NCI-H146 treated with DMSO at 0.1 percent for 48 hours (cell line): ENCODE results near the gene DBNL.
"Not testable (repeated sequence)": the region's sequence is repeated elsewhere in the genome, so short reads cannot be mapped to it uniquely, and the experiment has no call there.

Experiments used
- DNase-seq: peaks from one replicate; lab custom pipeline; 2025; ENCODE audit not compliant: unreplicated experiment; lab: John Stamatoyannopoulos, UW

The DBNL gene

GRCh38 chr7:44044315-44045225 lies at the start of gene DBNL:
Gene DBNL, plus strand, starts transcription at chr7:44044702. Its CDS starts 36 bp downstream, at chr7:44044738.
- peak; percentile 79 for DNase-seq

- DNase-seq: not testable (repeated sequence)
These were observed 47.0 kb upstream of the DBNL start, which contains the start of gene SPDYE1 for GRCh38 chr7:43997532-43997931. Gene SPDYE1, plus strand, starts transcription at chr7:43997897. Its CDS starts 2,053 bp downstream, at chr7:43999950.

GRCh38 chr7:44012081-44012480 lies 32.4 kb upstream of the DBNL start:
- not testable (repeated sequence) for DNase-seq

- DNase-seq: not testable (repeated sequence)
These were observed 29.4 kb upstream of the DBNL start for GRCh38 chr7:44015090-44015489.

DNA sequence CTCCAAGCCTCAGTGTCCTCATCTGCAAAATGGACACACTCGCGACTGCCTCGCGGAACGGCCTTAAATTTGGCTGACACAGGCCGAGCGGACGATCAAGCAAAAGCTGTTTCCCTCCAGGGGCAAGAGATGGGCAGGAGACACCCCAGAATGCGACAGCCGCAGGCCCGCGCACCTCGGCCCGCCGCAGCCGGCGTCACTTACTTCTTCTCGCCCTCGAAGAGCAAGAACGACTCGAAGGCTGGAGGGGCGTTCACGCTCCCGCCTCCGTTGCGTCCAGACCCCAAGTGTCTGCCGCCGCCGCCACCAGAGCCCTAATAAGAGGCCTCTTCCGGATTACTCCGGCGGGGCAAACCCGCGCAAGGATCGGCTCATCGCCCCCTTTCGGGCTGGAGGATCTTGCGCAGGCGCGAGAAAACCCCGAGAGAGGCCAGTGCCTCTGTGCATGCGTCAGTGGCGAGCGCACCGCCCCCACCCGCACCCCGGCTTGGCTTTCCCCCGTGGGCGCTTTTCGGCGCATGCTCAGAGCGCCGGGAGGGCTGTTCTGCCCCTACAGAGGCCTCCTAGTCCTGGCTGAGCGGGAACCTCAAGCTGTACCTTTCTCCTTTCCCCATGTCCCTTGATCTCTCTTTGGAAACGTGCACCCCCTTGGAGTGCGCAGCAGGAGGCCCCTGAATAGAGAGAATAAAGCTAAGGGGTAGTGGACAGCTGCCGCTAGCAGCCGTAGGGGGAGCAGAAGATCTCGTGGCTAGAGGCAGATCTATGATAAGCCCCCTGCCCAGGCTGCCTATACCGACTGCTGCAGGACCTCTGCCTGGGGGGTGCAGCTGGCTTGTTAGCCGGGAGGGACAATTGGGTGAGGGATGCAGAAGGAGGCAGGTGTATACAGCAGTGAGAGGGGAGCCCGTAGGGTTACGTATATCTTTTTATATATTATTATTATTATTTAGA lies 25.4 kb upstream of the DBNL start:
- peak; percentile 85 for DNase-seq

DNA sequence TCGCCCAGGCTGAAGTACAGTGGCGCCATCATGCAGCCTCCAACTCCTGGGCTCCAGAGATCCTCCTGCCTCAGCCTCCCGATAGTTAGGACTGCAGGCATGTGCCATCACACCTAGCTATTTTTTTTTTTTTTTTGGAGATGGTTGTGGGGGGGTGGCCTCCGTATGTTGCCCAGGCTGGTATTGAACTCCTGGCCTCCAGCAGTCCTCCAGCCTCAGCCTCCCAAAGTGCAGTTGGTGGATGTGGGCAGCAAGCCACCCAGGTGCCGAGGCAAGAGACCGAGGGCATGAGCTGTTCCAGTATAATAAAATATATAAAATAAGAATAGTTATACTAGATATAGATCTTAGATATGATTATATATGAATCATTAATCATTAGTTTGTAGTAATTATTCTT lies 24.7 kb upstream of the DBNL start:
- not testable (repeated sequence) for DNase-seq

DNA sequence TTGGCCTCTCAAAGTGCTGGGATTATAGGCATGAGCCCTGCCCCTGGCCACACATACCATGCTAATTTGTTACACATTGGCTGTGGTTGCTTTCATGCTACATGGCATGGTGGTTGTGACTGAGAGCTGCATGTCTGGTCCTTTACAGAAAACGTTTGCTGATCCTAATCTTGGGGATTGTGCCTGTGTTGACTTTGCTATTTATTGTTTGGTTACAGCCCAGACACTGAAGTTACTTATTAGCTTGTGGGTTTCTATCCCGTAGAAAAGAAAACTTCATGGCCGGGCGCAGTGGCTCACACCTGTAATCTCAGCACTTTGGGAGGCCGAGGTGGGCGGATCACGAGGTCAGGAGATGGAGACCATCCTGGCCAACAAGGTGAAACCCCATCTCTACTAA lies 22.4 kb upstream of the DBNL start:
- DNase-seq: not testable (repeated sequence)

GRCh38 chr7:44022796-44023467 lies 21.6 kb upstream of the DBNL start:
- DNase-seq: not testable (repeated sequence)

- not testable (repeated sequence) for DNase-seq
These were observed 15.1 kb upstream of the DBNL start for GRCh38 chr7:44029433-44029832.

DNA sequence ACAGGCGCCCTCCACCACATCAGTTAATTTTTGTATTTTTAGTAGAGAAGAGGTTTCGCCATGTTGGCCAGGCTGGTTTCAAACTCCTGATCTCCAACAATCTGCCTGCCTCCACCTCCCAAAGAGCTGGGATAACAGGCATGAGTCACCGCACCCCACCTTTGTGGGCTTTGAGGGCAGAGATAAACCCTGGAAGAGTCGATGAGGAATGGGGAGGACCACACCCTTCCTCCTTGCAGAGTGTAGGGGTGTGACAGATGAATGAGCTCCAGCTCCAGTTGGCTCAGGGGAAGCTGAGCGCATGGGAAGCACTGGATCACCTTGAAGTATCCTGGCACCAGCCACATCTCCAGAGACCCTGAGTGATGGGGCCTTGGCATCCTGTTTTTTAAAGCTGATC lies 14.5 kb upstream of the DBNL start:
- not testable (repeated sequence) for DNase-seq

DNA sequence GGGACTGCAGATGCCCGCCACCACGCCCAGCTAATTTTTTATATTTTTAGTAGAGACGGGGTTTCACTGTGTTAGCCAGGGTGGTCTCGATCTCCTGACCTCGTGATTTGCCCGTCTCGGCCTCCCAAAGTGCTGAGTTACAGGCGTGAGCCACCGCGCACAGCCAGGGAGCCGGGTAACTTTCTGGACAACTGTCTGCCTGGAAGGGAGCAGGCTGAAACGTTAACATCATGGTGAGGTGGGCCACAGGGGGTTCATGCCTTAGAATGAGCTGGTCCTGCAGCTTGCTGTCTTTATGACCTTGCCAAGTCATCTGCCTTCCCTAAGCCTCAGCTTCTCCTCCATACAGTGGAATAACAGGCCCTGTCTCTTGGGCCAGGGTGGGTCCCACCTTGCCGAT lies 13.2 kb upstream of the DBNL start:
- not testable (repeated sequence) for DNase-seq

DNA sequence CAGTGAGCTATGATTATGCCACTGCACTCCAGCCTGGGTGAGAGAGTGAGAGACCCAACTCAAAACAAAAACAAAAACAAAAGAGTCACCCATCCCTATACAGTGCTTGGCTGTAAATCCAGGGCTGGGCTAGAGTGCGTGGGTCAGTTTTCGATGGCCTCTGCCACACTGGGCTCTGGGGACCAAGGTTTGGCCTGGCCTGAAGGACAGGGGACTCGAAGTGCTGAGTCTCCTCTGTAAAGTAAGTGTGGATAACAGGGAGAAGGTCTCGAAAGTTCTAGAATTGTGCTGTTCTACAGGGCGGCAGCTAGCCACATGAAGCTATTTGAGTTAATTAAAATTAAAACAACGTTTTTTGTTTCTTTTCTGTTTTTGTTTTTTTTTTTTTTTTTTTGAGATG lies 12.5 kb upstream of the DBNL start:
- DNase-seq: not testable (repeated sequence)

DNA sequence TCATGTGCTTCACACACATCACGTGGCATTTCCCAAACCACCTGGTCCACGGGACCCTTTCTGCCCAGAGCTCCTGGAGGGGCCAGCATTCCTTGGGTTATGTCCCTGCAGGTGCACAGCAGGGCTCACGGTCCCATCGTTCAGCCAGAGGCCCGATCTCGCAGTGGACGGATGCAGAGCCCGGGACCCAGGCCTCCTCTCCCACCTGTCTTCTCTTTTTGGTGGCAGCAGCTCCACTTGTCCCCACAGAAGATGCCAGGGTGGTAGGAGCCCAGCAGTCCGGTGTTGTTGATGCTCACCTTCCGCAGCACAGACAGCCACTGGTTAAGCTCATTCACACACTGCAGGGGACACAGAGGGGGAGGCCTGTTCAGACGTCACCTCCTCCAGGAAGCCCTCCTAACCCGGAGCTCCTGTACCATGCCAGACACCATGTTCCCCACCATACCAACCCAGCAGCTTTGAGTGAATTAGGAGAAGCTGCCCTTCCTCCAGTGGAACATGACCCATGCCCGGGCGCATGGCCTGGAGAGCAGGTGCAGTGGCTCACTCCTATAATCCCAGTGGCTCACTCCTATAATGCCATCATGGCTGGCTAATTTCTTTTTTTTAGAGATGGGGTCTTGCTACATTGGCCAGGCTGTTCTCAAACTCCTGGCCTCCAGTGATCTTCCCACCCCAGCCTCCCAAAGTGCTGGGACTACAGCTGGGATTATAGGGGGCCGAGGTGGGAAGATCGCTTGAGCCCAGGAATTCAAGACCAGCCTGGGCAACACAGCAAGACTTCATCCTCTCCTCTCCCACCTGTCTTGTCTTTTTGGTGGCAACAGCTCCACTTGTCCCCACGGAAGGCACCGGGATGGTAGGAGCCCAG lies 10.3 kb upstream of the DBNL start:
- DNase-seq: not testable (repeated sequence)

GRCh38 chr7:44036364-44036763 lies 8.1 kb upstream of the DBNL start:
- not testable (repeated sequence) for DNase-seq

- not testable (repeated sequence) for DNase-seq
These were observed 6.6 kb upstream of the DBNL start for GRCh38 chr7:44037951-44038350.

DNA sequence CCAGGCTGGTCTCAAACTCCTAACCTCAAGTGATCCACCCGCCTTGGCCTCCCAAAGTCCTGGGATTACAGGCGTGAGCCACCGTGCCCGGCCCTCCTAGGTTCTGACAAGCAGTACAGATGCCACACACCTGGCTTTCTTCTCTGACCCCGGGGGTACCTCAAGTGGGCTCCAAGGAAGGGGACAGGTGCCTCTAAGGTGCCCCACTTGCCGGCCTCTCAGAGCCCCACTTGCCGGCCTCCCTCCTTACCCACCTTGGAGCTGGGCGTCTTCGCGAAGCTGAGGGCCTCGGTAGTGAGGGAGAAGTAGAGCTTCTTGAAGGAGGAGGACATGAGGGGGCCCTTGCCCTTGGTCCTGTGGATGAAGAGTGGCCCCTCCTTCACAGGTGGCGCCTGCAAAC lies 5.9 kb upstream of the DBNL start:
- not testable (repeated sequence) for DNase-seq

DNA sequence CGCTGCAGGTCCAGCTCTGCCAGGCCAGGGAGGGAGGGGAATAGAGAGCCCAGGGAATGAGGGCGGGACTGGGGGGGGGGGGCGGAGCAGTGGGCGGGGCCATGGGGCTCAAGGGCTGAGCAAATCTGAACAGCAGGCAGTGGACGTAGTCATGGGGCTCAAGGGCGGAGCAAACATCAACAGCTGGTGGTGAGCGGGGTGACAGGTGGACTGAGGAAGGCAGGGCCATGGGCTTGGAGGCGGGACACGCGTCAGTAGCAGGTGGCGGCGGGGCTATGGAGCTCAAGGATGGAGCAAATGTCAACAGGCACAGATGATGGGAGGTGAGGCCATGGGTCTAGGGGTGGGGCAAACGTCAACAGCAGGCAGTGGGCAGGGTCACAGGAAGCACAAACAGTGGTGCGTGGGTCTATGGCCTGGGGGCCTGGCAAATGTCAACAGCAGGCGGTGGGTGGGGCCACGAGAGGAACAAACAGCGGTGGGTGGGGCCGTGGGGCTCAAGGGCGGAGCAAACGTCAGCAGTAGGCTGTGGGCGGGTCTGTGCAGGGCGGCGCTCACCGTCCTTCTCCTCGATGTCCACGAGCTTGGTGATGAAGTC lies 5.4 kb upstream of the DBNL start:
- peak; percentile 96 for DNase-seq

DNA sequence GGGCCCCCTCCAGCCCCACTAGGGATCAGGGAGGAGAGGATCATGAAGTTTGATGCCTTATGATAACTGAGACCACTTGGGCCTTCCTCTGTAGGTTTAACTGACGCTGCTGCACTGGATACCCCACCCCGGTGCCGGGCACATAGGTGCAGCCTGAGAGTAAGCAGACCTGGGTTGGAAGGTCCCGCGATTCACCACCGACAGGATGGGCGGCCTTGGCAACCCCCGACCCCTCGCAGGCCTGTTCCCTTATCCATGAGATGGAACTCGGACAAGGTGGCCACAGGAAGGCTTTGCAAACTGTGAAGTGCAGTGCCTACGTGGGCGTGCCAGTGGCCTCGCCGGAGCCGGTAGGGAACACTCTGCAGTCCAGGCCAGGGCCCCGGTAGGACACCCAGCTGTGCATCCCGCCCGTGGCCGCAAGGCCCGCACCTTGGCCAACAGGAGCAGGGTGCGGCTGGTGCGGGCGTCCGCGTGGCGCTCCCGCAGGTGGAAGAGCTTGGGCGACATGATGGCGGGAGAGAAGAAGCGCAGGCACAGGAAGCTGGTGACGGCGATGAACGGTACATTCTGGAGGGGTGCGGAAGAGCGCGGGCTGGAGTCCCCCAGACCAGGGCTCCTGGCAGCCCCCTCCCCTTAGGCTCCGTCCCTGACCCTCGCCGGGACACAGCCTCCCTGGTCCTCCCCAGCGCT lies 4.6 kb upstream of the DBNL start:
- DNase-seq: not testable (repeated sequence)

DNA sequence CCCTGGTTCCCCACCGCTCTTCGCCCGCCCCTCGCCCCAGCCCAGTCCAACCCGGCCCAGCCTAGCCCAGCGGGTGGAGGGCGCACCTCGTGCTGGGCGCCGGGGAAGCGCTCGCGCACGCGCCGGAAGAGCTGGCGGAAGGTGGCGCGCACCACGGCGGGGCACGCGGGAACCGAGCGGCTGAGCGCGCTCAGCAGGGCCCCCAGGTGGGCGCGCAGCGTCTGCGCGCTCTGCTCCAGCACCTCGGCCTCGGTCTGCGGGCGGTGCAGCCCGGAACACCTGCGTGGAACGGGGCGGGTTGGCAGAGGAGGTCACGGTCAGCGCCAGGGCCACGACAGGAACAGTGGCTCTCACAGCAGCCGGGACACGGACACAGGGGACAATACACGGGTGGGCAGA lies 4.0 kb upstream of the DBNL start:
- peak; percentile 19 for DNase-seq
